HG02840 (cell line): ENCODE measurements around the gene CBX1.
"Not testable (repeated sequence)": the region's sequence is repeated elsewhere in the genome, so short reads cannot be mapped to it uniquely, and the experiment has no call there.

ENCODE experiments used
- ATAC-seq: cut with Tn5 transposase; IDR thresholded peaks from one replicate; pipeline ENCODE4 v1.9.1; 2021; ENCODE audit warnings: mild to moderate bottlenecking, moderate library complexity, moderate number of reproducible peaks; ENCODE audit not compliant: unreplicated experiment, low FRiP score

The CBX1 gene

GRCh38 chr17:48074322-48075081 is 26.8 kb downstream of the CBX1 start:
- ATAC-seq = no peak

DNA sequence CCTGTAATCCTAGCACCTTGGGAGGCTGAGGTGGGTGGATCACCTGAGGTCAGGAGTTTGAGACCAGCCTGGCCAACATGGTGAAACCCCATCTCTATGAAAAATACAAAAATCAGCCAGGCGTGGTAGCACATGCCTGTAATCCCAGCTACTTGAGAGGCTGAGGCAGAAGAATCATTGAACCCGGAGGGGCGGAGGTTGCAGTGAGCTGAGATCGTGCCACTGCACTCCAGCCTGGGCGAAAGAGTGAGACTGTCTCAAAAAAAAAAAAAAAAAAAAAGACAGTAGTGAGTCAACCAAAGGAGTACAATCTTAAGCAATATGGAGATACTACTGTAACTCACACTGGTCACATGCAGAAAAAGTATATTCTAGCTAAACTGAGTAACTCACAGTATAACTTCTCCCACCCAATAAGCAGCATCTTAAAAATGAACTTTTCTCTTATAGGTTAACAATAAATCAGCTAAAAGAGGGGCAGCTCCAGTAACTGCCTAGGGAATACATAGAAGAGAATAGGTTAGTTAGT is 27.6 kb downstream of the CBX1 start:
- not testable (repeated sequence) for ATAC-seq

DNA sequence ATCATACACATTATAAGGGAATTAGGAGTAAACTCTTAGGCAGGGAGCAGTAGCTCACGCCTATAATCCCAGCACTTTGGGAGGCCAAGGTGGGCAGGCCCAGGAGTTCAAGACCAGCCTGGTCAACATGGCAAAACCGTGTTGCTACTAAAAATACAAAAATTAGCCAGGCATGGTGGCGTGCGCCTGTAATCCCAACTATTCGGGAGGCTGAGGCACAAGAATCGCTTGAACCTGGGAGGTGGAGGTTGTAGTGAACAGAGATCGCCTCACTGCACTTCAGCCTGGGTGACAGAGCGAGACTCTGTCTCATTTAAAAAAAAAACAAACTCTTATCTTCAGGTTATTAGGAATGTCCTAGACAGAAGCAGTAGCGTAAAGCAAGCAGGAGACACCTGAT is 28.5 kb downstream of the CBX1 start:
- not testable (repeated sequence) for ATAC-seq

- ATAC-seq = no peak
Measured at GRCh38 chr17:48071654-48072053, 29.6 kb downstream of the CBX1 start.

DNA sequence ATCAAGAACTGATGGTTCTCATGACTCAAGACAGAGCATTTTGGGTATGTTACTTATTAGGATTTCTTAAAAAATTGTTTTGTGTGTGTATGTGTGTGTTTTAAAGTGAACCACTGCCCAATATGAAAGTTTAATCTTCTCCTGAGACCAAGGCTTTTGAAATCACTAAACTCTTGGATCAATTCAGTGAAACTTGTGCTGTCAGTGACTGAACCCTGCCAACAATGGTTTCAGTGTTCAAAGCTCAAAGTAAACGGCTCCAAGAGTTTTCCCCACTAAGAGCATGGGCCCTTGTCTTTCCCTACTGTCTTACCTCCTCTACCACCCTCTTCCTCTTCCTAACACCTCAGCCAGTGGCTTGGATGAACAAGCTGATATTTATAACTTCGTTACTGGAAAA is 31.1 kb downstream of the CBX1 start:
- no peak for ATAC-seq

- no peak for ATAC-seq
Measured at GRCh38 chr17:48068491-48068961, 32.8 kb downstream of the CBX1 start.

DNA sequence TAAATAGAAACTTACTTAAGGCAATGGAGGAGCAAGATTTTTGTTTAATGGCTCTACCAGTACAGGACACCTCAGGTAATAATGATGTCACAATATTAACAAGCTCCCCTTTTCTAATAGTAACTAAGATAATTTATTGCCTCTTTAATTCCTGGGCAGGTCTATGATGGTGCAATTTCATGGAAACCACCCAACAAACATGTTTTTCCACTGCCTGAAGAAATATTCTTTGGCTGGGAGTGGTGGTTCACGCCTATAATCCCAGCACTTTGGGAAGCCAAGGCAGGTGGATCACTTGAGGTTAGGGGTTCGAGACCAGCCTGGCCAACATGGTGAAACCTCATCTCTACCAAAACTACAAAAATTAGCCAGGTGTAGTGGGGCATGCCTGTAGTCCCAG is 33.5 kb downstream of the CBX1 start:
- not testable (repeated sequence) for ATAC-seq

GRCh38 chr17:48067245-48067644 is 34.0 kb downstream of the CBX1 start:
- ATAC-seq = no peak

DNA sequence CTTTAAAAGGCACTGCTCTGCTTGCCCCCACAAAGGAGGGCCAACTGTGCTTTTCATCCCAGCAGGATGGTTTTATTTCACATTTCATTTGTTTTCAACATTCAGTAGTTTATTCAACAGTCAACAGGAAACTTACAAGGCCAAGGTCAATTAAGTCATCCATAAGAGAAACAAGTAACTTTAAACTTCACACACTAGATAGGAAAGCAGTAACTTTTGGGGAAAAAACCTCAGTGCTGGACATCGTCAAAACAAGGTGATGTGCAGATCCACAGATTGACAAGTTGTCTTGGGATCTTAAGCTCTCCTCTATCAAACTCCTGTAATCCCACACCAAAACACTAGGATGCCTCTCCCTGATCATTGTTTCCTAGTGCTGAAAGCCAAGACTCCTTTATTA is 34.6 kb downstream of the CBX1 start:
- no peak for ATAC-seq

DNA sequence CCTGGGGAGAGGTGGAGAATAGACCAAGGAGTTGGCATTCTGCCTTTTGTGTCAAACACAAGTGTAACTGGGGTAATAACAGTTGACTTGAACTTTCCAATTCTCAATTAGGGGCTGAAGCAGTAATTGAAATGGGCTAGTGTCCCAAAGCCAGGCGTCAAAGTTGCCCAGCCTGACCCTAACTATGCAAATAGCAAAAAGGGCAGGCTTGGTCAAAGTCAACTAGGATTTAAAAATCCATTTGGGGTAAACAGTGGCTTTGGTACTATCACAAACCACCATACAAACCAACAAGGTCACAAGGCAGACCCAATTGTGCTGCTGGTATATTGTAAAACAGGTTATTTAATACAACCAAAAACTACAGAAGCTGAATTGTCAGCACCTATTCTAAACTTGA is 35.1 kb downstream of the CBX1 start:
- no peak for ATAC-seq

DNA sequence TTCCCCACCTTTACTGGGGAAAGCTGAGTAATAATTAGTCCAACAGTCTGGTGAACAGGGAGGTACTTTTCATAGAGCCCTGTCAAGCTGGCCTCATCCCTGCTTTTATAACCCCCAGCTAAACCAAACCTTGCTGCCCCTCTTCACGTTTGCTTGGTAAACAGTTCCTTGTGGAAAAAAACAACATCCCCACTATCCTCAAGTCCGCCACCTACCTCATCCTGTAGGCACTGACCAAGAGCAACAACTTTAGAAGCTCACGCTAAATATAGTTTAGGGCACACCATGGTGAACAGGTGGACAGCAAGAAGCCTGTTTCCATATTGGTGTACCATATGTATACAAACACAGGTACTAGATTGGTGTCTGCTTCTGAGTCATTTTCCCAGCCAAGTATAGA is 36.6 kb downstream of the CBX1 start:
- no peak for ATAC-seq

GRCh38 chr17:48062273-48062672 is 39.0 kb downstream of the CBX1 start:
- no peak for ATAC-seq

GRCh38 chr17:48060249-48060648 is 41.0 kb downstream of the CBX1 start:
- no peak for ATAC-seq

DNA sequence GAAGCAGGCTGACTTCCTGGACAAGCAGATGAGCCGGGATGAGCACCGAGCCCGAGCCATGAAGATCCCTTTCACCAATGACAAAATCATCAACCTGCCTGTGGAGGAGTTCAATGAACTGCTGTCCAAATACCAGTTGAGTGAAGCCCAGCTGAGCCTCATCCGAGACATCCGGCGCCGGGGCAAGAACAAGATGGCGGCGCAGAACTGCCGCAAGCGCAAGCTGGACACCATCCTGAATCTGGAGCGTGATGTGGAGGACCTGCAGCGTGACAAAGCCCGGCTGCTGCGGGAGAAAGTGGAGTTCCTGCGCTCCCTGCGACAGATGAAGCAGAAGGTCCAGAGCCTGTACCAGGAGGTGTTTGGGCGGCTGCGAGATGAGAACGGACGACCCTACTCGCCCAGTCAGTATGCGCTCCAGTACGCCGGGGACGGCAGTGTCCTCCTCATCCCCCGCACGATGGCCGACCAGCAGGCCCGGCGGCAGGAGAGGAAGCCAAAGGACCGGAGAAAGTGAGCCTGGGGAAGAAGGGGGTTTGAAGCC is 42.1 kb downstream of the CBX1 start:
- ATAC-seq = no peak

DNA sequence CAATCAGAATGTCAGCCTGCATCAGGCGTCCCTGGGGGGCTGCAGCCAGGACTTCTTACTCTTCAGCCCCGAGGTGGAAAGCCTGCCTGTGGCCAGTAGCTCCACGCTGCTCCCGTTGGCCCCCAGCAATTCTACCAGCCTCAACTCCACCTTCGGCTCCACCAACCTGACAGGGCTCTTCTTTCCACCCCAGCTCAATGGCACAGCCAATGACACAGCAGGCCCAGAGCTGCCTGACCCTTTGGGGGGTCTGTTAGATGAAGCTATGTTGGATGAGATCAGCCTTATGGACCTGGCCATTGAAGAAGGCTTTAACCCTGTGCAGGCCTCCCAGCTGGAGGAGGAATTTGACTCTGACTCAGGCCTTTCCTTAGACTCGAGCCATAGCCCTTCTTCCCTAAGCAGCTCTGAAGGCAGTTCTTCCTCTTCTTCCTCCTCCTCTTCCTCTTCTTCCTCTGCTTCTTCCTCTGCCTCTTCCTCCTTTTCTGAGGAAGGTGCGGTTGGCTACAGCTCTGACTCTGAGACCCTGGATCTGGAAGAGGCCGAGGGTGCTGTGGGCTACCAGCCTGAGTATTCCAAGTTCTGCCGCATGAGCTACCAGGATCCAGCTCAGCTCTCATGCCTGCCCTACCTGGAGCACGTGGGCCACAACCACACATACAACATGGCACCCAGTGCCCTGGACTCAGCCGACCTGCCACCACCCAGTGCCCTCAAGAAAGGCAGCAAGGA is 42.7 kb downstream of the CBX1 start:
- no peak for ATAC-seq

DNA sequence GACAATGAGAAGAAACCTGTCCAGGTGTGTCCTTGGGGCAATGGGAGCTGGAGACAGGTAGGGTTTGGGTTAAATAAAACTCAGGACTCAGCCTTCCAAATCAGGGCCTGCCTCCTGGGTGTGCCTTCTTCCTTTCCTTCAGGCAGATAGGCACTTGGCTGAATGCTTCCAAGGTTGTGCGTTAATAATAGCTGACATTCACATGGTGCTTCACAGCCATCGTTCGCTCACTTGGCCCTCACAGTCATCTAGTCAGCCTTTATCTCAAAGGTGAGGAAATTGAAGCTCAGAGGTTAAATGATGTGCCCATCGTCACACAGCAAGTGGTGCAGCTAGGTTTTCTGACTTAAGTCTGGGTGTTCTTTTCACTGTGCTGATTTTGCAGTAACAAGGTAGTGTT is 43.7 kb downstream of the CBX1 start:
- ATAC-seq = no peak

DNA sequence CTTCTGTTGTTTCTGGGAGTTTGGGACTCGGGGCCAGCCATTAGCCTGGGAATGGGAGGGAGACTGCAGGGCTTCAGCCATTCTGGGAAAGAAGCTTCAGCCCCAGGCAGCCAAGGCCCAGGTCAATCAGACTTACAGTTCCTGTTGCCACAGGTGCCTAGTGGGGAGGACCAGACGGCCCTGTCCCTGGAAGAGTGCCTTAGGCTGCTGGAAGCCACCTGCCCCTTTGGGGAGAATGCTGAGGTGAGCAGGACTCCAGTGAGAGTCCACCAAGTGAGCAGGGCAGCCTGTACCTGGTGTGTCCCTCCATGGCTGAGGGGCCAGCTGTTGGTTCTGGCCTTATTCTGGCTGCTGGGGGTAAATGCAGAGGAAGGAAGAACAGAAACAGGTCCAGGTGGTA is 44.4 kb downstream of the CBX1 start:
- no peak for ATAC-seq

GRCh38 chr17:48056246-48056745 is 45.0 kb downstream of the CBX1 start:
- no peak for ATAC-seq

DNA sequence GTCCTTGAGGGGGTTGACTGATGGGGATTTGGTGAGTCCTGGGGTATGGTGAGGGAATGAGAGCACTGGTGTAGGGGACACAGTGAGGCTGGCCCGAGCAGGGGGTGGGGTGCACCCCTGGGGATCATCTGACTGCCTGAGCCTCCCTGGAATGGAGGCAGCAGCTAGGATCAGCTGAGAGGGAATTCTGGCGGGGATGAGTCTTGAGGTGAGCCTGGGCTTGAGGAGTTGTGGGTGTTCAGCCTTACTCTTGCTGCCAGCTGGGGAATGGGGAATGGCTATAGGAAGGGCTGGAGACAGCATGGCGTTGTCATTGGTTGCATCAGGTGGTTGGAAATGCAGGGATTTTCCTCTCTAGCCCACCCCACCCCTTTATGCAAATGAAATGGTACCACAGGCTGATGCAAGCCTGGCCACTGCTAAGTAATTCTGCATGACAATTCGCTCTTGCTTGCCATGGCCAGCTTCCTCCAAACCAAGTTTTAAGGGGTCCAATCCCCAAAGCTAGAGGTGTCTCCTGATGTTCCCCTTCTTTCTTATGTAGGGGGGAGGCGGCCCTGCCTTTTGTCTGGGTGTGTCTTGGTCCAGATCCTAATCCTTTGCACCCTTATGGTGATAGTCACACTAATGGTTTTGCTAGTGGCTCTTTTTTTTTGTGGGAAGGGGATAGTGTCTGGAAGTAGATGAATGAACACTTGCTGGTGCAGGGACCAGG is 45.6 kb downstream of the CBX1 start:
- ATAC-seq = no peak
